ENCODE measurements around the gene UBE2QL1. TPM values are rescaled to one million over a fixed set of nuclear protein-coding genes. Genes with fewer than 3 reads are reported as not detected.

Gene UBE2QL1
- total RNA-seq, 4 donors from 2014 or later = 0.37 to 0.96 (median 0.64) TPM; not detected in 1

- Histone ChIP-seq H3K9me3 (no peaks in the 10 kb centered on the region), H3K27me3 (peaks cover 8% of the 10 kb centered on the region), H3K36me3 (no peaks in the 10 kb centered on the region), H3K27ac (no peak overlapping the region), H3K4me1 (no peaks in the 10 kb centered on the region), H3K4me3 (no peak overlapping the region)
- in situ Hi-C loops (cut with MboI; ENCODE audit: low pct_ligation_motif_present in 1 of 4, low pct_unique_long_range_greater_than_20kb in 1 of 4, low sequenced_read_pairs in 3 of 4) = no loop called here
- TF ChIP-seq POLR2A (IDR thresholded peaks at IDR 0.05) (no peak), CTCF (IDR thresholded peaks at IDR 0.05) (no peak), EP300 (IDR thresholded peaks at IDR 0.05; ENCODE audit: low read depth) (no peak), POLR2AphosphoS5 (IDR thresholded peaks at IDR 0.05) (no peak)
- no peak for DNase-seq
- 67 to 79% methylated on average over 3 to 4 of the region's 4 CpGs for WGBS, 2 donors (ENCODE audit: low coverage in 1 of 2)
- intact Hi-C loops (cut with DNase I; ENCODE audit: low total_unique reads) = no loop called here
Measured at GRCh38 chr5:6436715-6437331, 11.8 kb upstream of the UBE2QL1 start.

GRCh38 chr5:6439588-6440550 is 8.8 kb upstream of the UBE2QL1 start:
- H3K4me1 ChIP-seq = no peaks in the 10 kb centered on the region
- H3K36me3 ChIP-seq = no peaks in the 10 kb centered on the region
- no peaks in the 10 kb centered on the region for H3K27me3 ChIP-seq
- H3K9me3 ChIP-seq = no peaks in the 10 kb centered on the region
- H3K27ac ChIP-seq = no peak overlapping the region
- TF ChIP-seq POLR2AphosphoS5 (IDR thresholded peaks at IDR 0.05) = no peak
- no peak for TF ChIP-seq POLR2A (IDR thresholded peaks at IDR 0.05)
- TF ChIP-seq CTCF (IDR thresholded peaks at IDR 0.05) = no peak
- no peak for TF ChIP-seq EP300 (IDR thresholded peaks at IDR 0.05; ENCODE audit: low read depth)
- in situ Hi-C loops (cut with MboI; ENCODE audit: low pct_ligation_motif_present in 1 of 4, low pct_unique_long_range_greater_than_20kb in 1 of 4, low sequenced_read_pairs in 3 of 4) = no loop called here
- no peak overlapping the region for H3K4me3 ChIP-seq
- intact Hi-C loops (cut with DNase I; ENCODE audit: low total_unique reads) = no loop called here
- DNase-seq = no peak
- 80 to 87% methylated on average over 2 to 5 of the region's 5 CpGs for WGBS, 2 donors (ENCODE audit: low coverage in 1 of 2)

- Histone ChIP-seq H3K36me3 (no peaks in the 10 kb centered on the region), H3K4me3 (no peak overlapping the region), H3K4me1 (no peaks in the 10 kb centered on the region), H3K9me3 (no peaks in the 10 kb centered on the region), H3K27me3 (no peaks in the 10 kb centered on the region), H3K27ac (no peak overlapping the region)
- intact Hi-C loops (cut with DNase I; ENCODE audit: low total_unique reads) = no loop called here
- no peak for DNase-seq
- in situ Hi-C loops (cut with MboI; ENCODE audit: low pct_ligation_motif_present in 1 of 4, low pct_unique_long_range_greater_than_20kb in 1 of 4, low sequenced_read_pairs in 3 of 4) = no loop called here
- 75 to 90% methylated on average over 2 of the region's 2 CpGs for WGBS, 2 donors (ENCODE audit: low coverage in 1 of 2)
- TF ChIP-seq CTCF (IDR thresholded peaks at IDR 0.05) (no peak), POLR2A (IDR thresholded peaks at IDR 0.05) (no peak), EP300 (IDR thresholded peaks at IDR 0.05; ENCODE audit: low read depth) (no peak)
Measured at GRCh38 chr5:6442333-6442732, 6.3 kb upstream of the UBE2QL1 start.

- in situ Hi-C loops (cut with MboI; ENCODE audit: low pct_ligation_motif_present in 1 of 4, low pct_unique_long_range_greater_than_20kb in 1 of 4, low sequenced_read_pairs in 3 of 4) = no loop called here
- H3K4me3 ChIP-seq = no peak overlapping the region
- intact Hi-C loops (cut with DNase I; ENCODE audit: low total_unique reads) = no loop called here
- TF ChIP-seq POLR2A (IDR thresholded peaks at IDR 0.05) (no peak), CTCF (IDR thresholded peaks at IDR 0.05) (no peak), EP300 (IDR thresholded peaks at IDR 0.05; ENCODE audit: low read depth) (no peak), POLR2AphosphoS5 (IDR thresholded peaks at IDR 0.05) (no peak)
- H3K27me3 ChIP-seq = no peaks in the 10 kb centered on the region
- H3K4me1 ChIP-seq = no peaks in the 10 kb centered on the region
- H3K9me3 ChIP-seq = no peaks in the 10 kb centered on the region
- no peaks in the 10 kb centered on the region for H3K36me3 ChIP-seq
- no peak overlapping the region for H3K27ac ChIP-seq
- 78 to 87% methylated on average over 3 to 5 of the region's 5 CpGs for WGBS, 2 donors (ENCODE audit: low coverage in 1 of 2)
- no peak for DNase-seq
Measured at GRCh38 chr5:6443326-6443725, 5.3 kb upstream of the UBE2QL1 start.

All from transverse colon (tissue), 4 donors.